Measurements from ENCODE around the gene PACRG.

PACRG gene

DNA sequence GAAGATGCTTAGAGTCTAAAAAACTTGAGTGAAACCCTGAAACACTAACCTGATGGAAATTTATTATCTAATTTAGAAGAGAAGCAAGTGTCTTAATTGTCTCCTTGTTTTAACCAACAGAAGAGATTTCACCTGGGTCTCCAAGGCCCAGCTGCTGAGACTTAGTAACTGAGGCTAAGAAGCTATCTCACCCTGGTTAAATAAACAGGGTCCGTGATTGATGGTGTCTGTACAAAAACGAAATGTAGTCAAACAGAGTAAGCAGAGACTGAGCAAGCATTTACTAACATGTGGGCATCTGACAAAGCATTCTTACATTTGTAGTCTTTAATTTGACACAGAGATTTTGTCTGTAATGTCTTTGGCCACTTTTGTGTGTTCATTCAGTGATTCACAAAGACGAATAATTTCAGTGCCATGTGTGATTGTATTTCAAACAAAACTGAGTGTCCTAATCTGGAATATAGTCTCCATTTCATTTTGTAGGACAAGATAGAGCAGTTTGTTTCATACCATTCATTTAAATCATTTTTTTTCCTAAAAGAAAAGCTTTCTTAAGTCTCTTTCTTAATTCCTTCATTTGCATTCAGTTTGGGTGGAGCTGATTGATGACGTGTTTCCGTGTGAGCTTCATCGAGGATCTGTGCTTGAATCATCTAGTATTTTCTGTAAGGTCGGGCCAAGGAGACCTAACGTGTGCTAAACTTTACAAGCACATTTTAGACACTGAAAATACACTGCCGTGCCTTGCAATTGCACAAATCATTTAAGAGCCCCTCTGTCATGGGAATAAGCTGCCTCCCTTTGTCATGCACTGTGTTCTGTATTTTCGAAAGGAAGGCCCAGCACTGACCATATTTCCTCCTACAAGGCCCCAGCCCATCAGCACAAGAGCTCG, 516.2 kb downstream of the PACRG start:
- Histone ChIP-seq H4K5ac (ENCODE audit: low read length) (no peak overlapping the region), H2BK5ac (ENCODE audit: low read length) (no peak overlapping the region)
- DNase-seq = no peak

DNA sequence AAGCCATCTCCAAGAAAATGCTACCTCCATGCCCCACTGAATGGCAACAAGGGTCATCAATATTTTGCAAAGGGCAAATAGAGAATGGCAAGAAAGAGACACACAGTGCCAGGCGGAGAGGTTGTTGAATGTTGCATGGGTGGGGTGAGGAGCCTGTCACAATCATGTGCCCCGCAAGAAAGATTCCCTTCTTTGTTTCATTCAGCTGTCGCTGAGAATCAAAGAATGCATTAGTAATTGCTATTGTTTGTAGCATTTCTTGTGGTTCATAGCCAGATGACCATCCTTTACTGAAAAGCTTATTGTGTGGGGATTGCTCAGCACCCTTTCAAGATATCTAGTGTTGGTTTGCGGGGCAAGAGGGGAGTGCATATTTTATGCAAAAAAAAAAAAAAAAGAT, 520.3 kb downstream of the PACRG start:
- Histone ChIP-seq H3K36me3 (ENCODE audit: control insufficient read depth, insufficient read depth, low read length) (no peaks in the 10 kb centered on the region), H4K8ac (ENCODE audit: low read depth, low read length) (no peak overlapping the region), H2AK5ac (ENCODE audit: low read length) (no peak overlapping the region), H3K79me1 (ENCODE audit: low read length) (no peaks in the 10 kb centered on the region), H3K18ac (ENCODE audit: low read length) (no peak overlapping the region), H3K4me3 (ENCODE audit: low read length) (no peak overlapping the region), H3K27me3 (ENCODE audit: insufficient read depth, low read length, poor library complexity) (no peaks in the 10 kb centered on the region), H4K5ac (ENCODE audit: low read length) (no peak overlapping the region), H3K27ac (ENCODE audit: low read depth, low read length) (no peak overlapping the region), H2BK5ac (ENCODE audit: low read length) (no peak overlapping the region), H3K23ac (ENCODE audit: low read length) (no peak overlapping the region), H3K4ac (ENCODE audit: low read depth, low read length) (no peak overlapping the region), H3K4me1 (ENCODE audit: control insufficient read depth, low read depth, low read length) (no peaks in the 10 kb centered on the region), H3K79me2 (ENCODE audit: control insufficient read depth, insufficient read depth, low read length) (no peaks in the 10 kb centered on the region), H2BK120ac (ENCODE audit: low read depth, low read length) (no peak overlapping the region), H3K4me2 (ENCODE audit: low read length) (no peak overlapping the region), H3K9ac (ENCODE audit: low read length) (no peak overlapping the region), H2BK15ac (replicated peaks; ENCODE audit: low read depth) (no peak overlapping the region), H3K56ac (ENCODE audit: low read length) (no peak overlapping the region)
- no peak for DNase-seq
- no CpG with 5 or more reads among the region's 4 CpGs for WGBS (ENCODE audit: extremely low coverage, insufficient coverage, low lambda C conversion rate)

More for the DNA sequence above, 516.2 kb downstream of the PACRG start:
- no peak overlapping the region for H3K18ac ChIP-seq (ENCODE audit: low read length)
- no peak overlapping the region for H3K27ac ChIP-seq (ENCODE audit: low read depth, low read length)
- no peak overlapping the region for H3K4ac ChIP-seq (ENCODE audit: low read depth, low read length)
- no peaks in the 10 kb centered on the region for H3K36me3 ChIP-seq (ENCODE audit: control insufficient read depth, insufficient read depth, low read length)
- H3K4me1 ChIP-seq (ENCODE audit: control insufficient read depth, low read depth, low read length) = no peaks in the 10 kb centered on the region
- H2BK120ac ChIP-seq (ENCODE audit: low read depth, low read length) = no peak overlapping the region
- H3K56ac ChIP-seq (ENCODE audit: low read length) = peak overlapping the region; percentile 6
- no peak overlapping the region for H2AK5ac ChIP-seq (ENCODE audit: low read length)
- no peak overlapping the region for H3K23ac ChIP-seq (ENCODE audit: low read length)
- H3K9ac ChIP-seq (ENCODE audit: low read length) = no peak overlapping the region
- no peak overlapping the region for H2BK15ac ChIP-seq (replicated peaks; ENCODE audit: low read depth)
- no peak overlapping the region for H3K4me2 ChIP-seq (ENCODE audit: low read length)
- no peak overlapping the region for H4K8ac ChIP-seq (ENCODE audit: low read depth, low read length)
- no CpG with 5 or more reads among the region's 11 CpGs for WGBS (ENCODE audit: extremely low coverage, insufficient coverage, low lambda C conversion rate)
- H3K27me3 ChIP-seq (ENCODE audit: insufficient read depth, low read length, poor library complexity) = no peaks in the 10 kb centered on the region
- no peaks in the 10 kb centered on the region for H3K79me1 ChIP-seq (ENCODE audit: low read length)
- H3K79me2 ChIP-seq (ENCODE audit: control insufficient read depth, insufficient read depth, low read length) = no peaks in the 10 kb centered on the region
- H3K4me3 ChIP-seq (ENCODE audit: low read length) = no peak overlapping the region

DNA sequence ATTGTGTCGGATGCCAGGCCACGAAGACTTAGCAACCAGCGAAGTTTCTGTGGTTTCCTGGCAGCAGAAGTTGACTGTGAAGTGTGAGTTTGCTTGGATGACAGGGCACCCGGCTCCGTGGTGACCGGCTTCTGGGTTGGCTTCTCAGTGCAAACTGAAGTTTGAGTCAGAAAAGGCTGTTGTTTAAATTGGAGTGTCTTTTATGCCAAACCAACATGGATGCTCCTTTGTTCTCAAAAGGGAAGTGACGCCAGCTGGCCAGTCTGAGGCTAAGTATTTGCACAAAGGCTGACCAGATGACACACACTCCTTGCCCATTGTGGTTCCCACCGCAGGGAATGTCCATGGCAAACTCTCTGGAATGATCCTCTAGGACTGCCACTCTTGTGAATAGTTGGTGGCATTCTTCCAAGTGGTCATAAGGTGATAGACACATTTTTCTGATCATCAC, 521.9 kb downstream of the PACRG start:
- Histone ChIP-seq H3K18ac (ENCODE audit: low read length) (no peak overlapping the region), H3K4me1 (ENCODE audit: control insufficient read depth, low read depth, low read length) (no peaks in the 10 kb centered on the region), H4K8ac (ENCODE audit: low read depth, low read length) (no peak overlapping the region), H2BK15ac (replicated peaks; ENCODE audit: low read depth) (no peak overlapping the region), H3K79me2 (ENCODE audit: control insufficient read depth, insufficient read depth, low read length) (no peaks in the 10 kb centered on the region), H2BK5ac (ENCODE audit: low read length) (no peak overlapping the region), H3K4me2 (ENCODE audit: low read length) (no peak overlapping the region), H3K23ac (ENCODE audit: low read length) (no peak overlapping the region), H3K27ac (ENCODE audit: low read depth, low read length) (no peak overlapping the region), H3K56ac (ENCODE audit: low read length) (no peak overlapping the region), H3K9ac (ENCODE audit: low read length) (no peak overlapping the region), H3K4ac (ENCODE audit: low read depth, low read length) (no peak overlapping the region), H2AK5ac (ENCODE audit: low read length) (no peak overlapping the region), H3K4me3 (ENCODE audit: low read length) (no peak overlapping the region), H2BK120ac (ENCODE audit: low read depth, low read length) (no peak overlapping the region), H4K5ac (ENCODE audit: low read length) (no peak overlapping the region), H3K36me3 (ENCODE audit: control insufficient read depth, insufficient read depth, low read length) (no peaks in the 10 kb centered on the region), H3K79me1 (ENCODE audit: low read length) (no peaks in the 10 kb centered on the region), H3K27me3 (ENCODE audit: insufficient read depth, low read length, poor library complexity) (no peaks in the 10 kb centered on the region)
- no CpG with 5 or more reads among the region's 8 CpGs for WGBS (ENCODE audit: extremely low coverage, insufficient coverage, low lambda C conversion rate)
- DNase-seq = no peak

DNA sequence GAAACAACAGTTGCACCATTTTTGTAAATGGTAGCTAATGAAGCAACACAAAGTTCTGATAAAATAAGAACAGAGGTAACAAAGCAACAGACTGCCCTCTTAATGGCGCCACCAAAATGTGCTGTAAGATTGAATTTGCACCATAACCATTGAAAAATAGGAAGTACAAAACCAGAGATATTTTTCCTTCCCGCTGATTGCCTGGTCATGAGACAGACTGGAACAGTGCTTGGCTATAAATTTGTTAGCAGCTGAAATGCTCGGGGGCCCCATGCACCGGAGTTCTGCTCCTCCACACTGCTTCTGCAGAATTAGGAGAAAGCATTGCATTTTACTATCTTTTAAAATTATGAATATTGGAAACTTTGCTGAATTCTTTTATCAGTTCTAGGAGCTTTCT, 522.3 kb downstream of the PACRG start:
- no peak for DNase-seq
- no peaks in the 10 kb centered on the region for H3K4me1 ChIP-seq (ENCODE audit: control insufficient read depth, low read depth, low read length)
- H3K4me2 ChIP-seq (ENCODE audit: low read length) = no peak overlapping the region
- H3K79me1 ChIP-seq (ENCODE audit: low read length) = no peaks in the 10 kb centered on the region
- H3K27ac ChIP-seq (ENCODE audit: low read depth, low read length) = no peak overlapping the region
- no peak overlapping the region for H4K5ac ChIP-seq (ENCODE audit: low read length)
- no peak overlapping the region for H4K8ac ChIP-seq (ENCODE audit: low read depth, low read length)
- H3K79me2 ChIP-seq (ENCODE audit: control insufficient read depth, insufficient read depth, low read length) = no peaks in the 10 kb centered on the region
- H3K27me3 ChIP-seq (ENCODE audit: insufficient read depth, low read length, poor library complexity) = no peaks in the 10 kb centered on the region
- no peak overlapping the region for H2BK5ac ChIP-seq (ENCODE audit: low read length)
- no CpG with 5 or more reads among the region's 4 CpGs for WGBS (ENCODE audit: extremely low coverage, insufficient coverage, low lambda C conversion rate)
- no peak overlapping the region for H2BK120ac ChIP-seq (ENCODE audit: low read depth, low read length)
- no peak overlapping the region for H2BK15ac ChIP-seq (replicated peaks; ENCODE audit: low read depth)
- H3K4me3 ChIP-seq (ENCODE audit: low read length) = no peak overlapping the region
- no peak overlapping the region for H2AK5ac ChIP-seq (ENCODE audit: low read length)
- H3K23ac ChIP-seq (ENCODE audit: low read length) = no peak overlapping the region
- H3K56ac ChIP-seq (ENCODE audit: low read length) = no peak overlapping the region
- H3K36me3 ChIP-seq (ENCODE audit: control insufficient read depth, insufficient read depth, low read length) = no peaks in the 10 kb centered on the region
- no peak overlapping the region for H3K9ac ChIP-seq (ENCODE audit: low read length)
- no peak overlapping the region for H3K4ac ChIP-seq (ENCODE audit: low read depth, low read length)
- no peak overlapping the region for H3K18ac ChIP-seq (ENCODE audit: low read length)

DNA sequence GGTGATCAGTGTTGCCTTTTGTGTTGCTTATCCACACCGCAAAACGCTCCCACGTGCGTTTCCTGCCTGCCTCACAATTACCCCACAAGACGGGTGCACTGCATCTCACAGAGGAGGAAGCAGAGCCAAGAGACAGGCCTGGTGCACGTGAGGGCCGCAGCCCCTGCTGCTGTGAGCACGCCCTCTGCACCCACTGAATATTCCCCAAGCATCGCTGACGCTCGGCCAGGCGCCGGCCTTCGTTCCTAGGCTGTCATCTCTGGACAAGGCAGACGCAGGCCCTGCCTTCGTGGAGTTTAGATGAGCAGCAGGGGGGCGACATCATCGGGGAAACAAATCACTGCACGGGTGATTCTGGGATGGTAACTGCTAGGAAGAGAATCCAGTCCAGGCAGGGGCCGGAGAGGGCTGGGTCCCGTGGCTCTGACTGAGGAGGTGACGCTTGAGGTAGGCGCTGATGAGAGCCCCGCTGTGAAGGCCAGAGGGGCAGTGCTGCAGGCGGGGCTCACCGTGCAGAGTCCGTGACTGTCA, 524.4 kb downstream of the PACRG start:
- Histone ChIP-seq H3K27me3 (ENCODE audit: insufficient read depth, low read length, poor library complexity) (no peaks in the 10 kb centered on the region), H3K4me3 (ENCODE audit: low read length) (no peak overlapping the region), H2BK5ac (ENCODE audit: low read length) (no peak overlapping the region), H3K4me2 (ENCODE audit: low read length) (no peak overlapping the region), H3K18ac (ENCODE audit: low read length) (no peak overlapping the region), H3K4me1 (ENCODE audit: control insufficient read depth, low read depth, low read length) (no peaks in the 10 kb centered on the region), H3K23ac (ENCODE audit: low read length) (no peak overlapping the region), H3K79me1 (ENCODE audit: low read length) (no peaks in the 10 kb centered on the region), H2AK5ac (ENCODE audit: low read length) (no peak overlapping the region), H3K4ac (ENCODE audit: low read depth, low read length) (no peak overlapping the region), H3K36me3 (ENCODE audit: control insufficient read depth, insufficient read depth, low read length) (no peaks in the 10 kb centered on the region), H4K8ac (ENCODE audit: low read depth, low read length) (no peak overlapping the region), H2BK15ac (replicated peaks; ENCODE audit: low read depth) (no peak overlapping the region), H3K27ac (ENCODE audit: low read depth, low read length) (no peak overlapping the region), H2BK120ac (ENCODE audit: low read depth, low read length) (no peak overlapping the region), H3K79me2 (ENCODE audit: control insufficient read depth, insufficient read depth, low read length) (no peaks in the 10 kb centered on the region), H3K56ac (ENCODE audit: low read length) (no peak overlapping the region), H3K9ac (ENCODE audit: low read length) (no peak overlapping the region), H4K5ac (ENCODE audit: low read length) (no peak overlapping the region)
- no peak for DNase-seq
- no CpG with 5 or more reads among the region's 27 CpGs for WGBS (ENCODE audit: extremely low coverage, insufficient coverage, low lambda C conversion rate)

Data from mesendoderm (in vitro differentiated cells).